RWPE1 (cell line): ENCODE data around the gene CLSTN2.

Experiments used
- CTCF ChIA-PET: fragments of 350-600 bp; sonication (Branson Sonifier 250); formaldehyde crosslinking; extraction: SDS; loops from one replicate; lab custom pipeline; 2021; lab: Yijun Ruan, JAX
- POLR2A ChIA-PET: fragments of 400-600 bp; formaldehyde crosslinking; extraction: SDS; loops from one replicate; lab custom pipeline; 2020; ENCODE audit warnings: antibody characterized with exemption; ENCODE audit not compliant: low non-redundant PET; lab: Yijun Ruan, JAX
- DNase-seq: peaks from one replicate; pipeline ENCODE4 v3.0.0; 2012; ENCODE audit warnings: low spot score
- H3K27ac ChIP-seq: fragments of 450-650 bp; 2 replicates; pipeline ENCODE4 v1.5.1; 2017
- CTCF ChIP-seq: fragments of 450-650 bp; conservative IDR thresholded peaks from 2 replicates; pipeline ENCODE4 v1.5.1; 2017; ENCODE audit warnings: low read depth, mild to moderate bottlenecking

Gene CLSTN2

GRCh38 chr3:139969386-139969785 is 34.4 kb downstream of the CLSTN2 start:
- no peak for DNase-seq
- ChIA-PET CTCF (no interaction called here), POLR2A (no interaction called here)
- TF ChIP-seq CTCF = no peak
- H3K27ac ChIP-seq = no peak overlapping the region

- DNase-seq = no peak
- ChIA-PET CTCF (interaction anchor here (0.6 kb wide), 1 partner anchor 108 kb away, joined by 3 read pairs; no protein-coding TSS in a partner anchor), POLR2A (no interaction called here)
- no peak for TF ChIP-seq CTCF
- H3K27ac ChIP-seq = no peak overlapping the region
Measured at GRCh38 chr3:139970526-139970925, 35.5 kb downstream of the CLSTN2 start.

GRCh38 chr3:139974809-139975425 is 39.9 kb downstream of the CLSTN2 start:
- CTCF ChIA-PET = interaction anchor here (0.7 kb wide), 1 partner anchor 955 kb away, joined by 3 read pairs; no protein-coding TSS in a partner anchor
- POLR2A ChIA-PET = no interaction called here
- H3K27ac ChIP-seq = no peak overlapping the region
- no peak for DNase-seq
- no peak for TF ChIP-seq CTCF

- no peak overlapping the region for H3K27ac ChIP-seq
- no peak for TF ChIP-seq CTCF
- no peak for DNase-seq
- ChIA-PET CTCF (no interaction called here), POLR2A (no interaction called here)
Measured at GRCh38 chr3:139975594-139976365, 40.8 kb downstream of the CLSTN2 start.

DNA sequence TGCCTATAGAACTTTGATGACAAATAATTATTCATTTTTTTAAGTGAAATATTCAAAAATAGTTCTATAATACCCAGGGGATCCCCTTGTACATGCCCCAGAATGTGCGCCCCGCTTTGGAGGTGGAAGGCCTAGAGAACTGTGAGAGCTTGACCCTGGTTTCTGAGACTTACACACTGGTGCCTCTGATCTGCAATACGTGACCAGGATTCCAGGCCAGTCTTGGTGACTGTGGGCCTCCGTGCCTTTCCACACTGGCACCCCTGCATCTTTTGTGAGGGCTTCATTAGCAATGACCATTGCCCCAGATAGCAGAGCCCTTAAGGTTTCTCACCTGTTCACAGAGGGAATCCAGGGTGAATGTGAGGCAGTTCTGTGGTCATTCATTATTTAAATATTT is 44.0 kb downstream of the CLSTN2 start:
- H3K27ac ChIP-seq = no peak overlapping the region
- POLR2A ChIA-PET = no interaction called here
- no peak for TF ChIP-seq CTCF
- CTCF ChIA-PET = no interaction called here
- no peak for DNase-seq

GRCh38 chr3:139979991-139980390 is 45.0 kb downstream of the CLSTN2 start:
- ChIA-PET POLR2A (no interaction called here), CTCF (no interaction called here)
- no peak for TF ChIP-seq CTCF
- no peak for DNase-seq
- H3K27ac ChIP-seq = no peak overlapping the region
